Endodermal cell (in vitro differentiated cells): Measurements from ENCODE around the gene TBC1D2B. TPM values are rescaled to one million over a fixed set of nuclear protein-coding genes. Genes with fewer than 3 reads are reported as not detected.

ENCODE experiments used
- DNase-seq: peaks from one replicate; pipeline ENCODE4 v3.0.0-alpha.2; 2017
- H3K27ac ChIP-seq: 2 replicates; pipeline ENCODE4 v1.5.1; 2013; ENCODE audit warnings: mild to moderate bottlenecking, low read depth, low read length, moderate library complexity
- H3K27me3 ChIP-seq: 2 replicates; pipeline ENCODE4 v1.6.1; 2013; ENCODE audit warnings: mild to moderate bottlenecking, low read length, moderate library complexity; ENCODE audit not compliant: insufficient read depth, control insufficient read depth, poor library complexity, severe bottlenecking
- H3K36me3 ChIP-seq: 2 replicates; pipeline ENCODE4 v1.7.0; 2013; ENCODE audit warnings: mild to moderate bottlenecking, low read length, moderate library complexity; ENCODE audit not compliant: control insufficient read depth, insufficient read depth
- H3K4me1 ChIP-seq: one replicate; pipeline ENCODE4 v1.7.0; 2013; ENCODE audit warnings: low read length; ENCODE audit not compliant: control insufficient read depth, insufficient read depth
- H3K4me3 ChIP-seq: 2 replicates; pipeline ENCODE4 v1.5.1; 2013; ENCODE audit warnings: mild to moderate bottlenecking, low read length, moderate library complexity
- H3K9ac ChIP-seq: 2 replicates; pipeline ENCODE4 v1.6.1; 2013; ENCODE audit warnings: mild to moderate bottlenecking, low read length, moderate library complexity; ENCODE audit not compliant: poor library complexity, severe bottlenecking; ENCODE audit errors: extremely low read depth
- H3K9me3 ChIP-seq: 2 replicates; pipeline ENCODE4 v1.6.1; 2013; ENCODE audit warnings: mild to moderate bottlenecking, low read length, moderate library complexity; ENCODE audit not compliant: control insufficient read depth
- H3K27ac Mint-ChIP-seq: 2 replicates; pipeline ENCODE4 v1.8.0; 2020; ENCODE audit warnings: mixed read lengths
- H3K27me3 Mint-ChIP-seq: 2 replicates; pipeline ENCODE4 v1.8.0; 2021; ENCODE audit warnings: mild to moderate bottlenecking, mixed read lengths; ENCODE audit not compliant: insufficient read depth
- H3K36me3 Mint-ChIP-seq: 2 replicates; pipeline ENCODE4 v1.8.0; 2020; ENCODE audit warnings: low read depth, mixed read lengths
- H3K4me1 Mint-ChIP-seq: 2 replicates; pipeline ENCODE4 v1.8.0; 2020; ENCODE audit warnings: mixed read lengths
- H3K4me3 Mint-ChIP-seq: 2 replicates; pipeline ENCODE4 v1.8.0; 2020; ENCODE audit warnings: mild to moderate bottlenecking, moderate library complexity, mixed read lengths
- H3K9me3 Mint-ChIP-seq: 2 replicates; pipeline ENCODE4 v1.8.0; 2020; ENCODE audit warnings: mild to moderate bottlenecking, mixed read lengths
- WGBS, 2 experiments: methylation state at CpG; one replicate each; pipeline versions ENCODE4 v1.1.5 to v1.1.7; 2013; ENCODE audit warnings: missing lambda C conversion rate in 2 of 2, mixed read lengths in 1 of 2; ENCODE audit not compliant: insufficient coverage in 1 of 2, insufficient read length in 1 of 2; 5-methylcytosine and 5-hydroxymethylcytosine counted together
- total RNA-seq, 2 donors: library from RNA; stranded (reverse); fragmentation: NEBNext Ultra II Directional in 1 of 2; extraction: Animal tissue kit (Norgen Biotek cat#: 25700) in 1 of 2; gene quantifications; 2 replicates in 1 of 2; 3 replicates in 1 of 2; pipeline ENCODE4 v1.2.1, GENCODE V29; 2021
- TF ChIP-seq, protein P1 (sequence below): fragments of 200-600 bp; sonication (generic); conservative IDR thresholded peaks from 2 replicates; pipeline ENCODE4 v1.5.0; 2021; ENCODE audit warnings: antibody characterized with exemption, mild to moderate bottlenecking

Gene TBC1D2B
- total RNA-seq, 2 donors from 2014 or later, result 13.8 to 23.8 TPM

DNA sequence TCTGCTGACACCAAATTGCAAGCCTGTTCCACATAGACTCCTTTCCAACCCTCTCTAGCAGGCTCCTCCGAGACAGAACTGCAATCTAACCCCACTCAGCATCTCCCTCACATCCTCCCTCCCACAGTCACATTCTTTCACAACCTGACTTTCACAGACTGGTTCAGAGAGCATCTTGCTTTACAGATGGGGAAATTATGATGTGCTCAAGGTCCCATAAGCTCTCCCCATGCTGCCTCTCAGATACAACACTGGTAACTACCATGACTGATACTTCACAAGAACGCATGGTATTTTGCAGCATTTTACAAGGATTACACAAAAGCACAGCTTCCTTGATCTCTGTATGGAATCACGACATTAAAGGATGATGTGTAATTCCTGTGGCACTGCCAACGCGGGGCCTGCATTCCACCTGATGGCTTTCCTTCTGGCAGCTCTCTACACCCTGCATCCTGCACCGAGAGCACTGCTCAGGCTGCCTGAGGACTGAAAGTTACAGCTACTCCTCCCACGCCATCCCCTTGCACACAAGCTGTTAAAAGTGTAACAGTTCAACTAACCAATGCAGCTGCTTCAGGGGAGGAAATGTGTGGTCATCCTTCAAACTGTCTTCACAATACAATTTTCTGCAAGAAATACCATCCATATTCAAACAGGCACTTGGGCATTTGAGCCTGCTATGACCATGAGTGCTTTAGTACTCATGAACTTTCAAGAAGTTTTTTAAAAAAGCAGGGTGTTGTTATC is 27.6 kb downstream of the TBC1D2B start:
- no peaks in the 10 kb centered on the region for H3K36me3 Mint-ChIP-seq
- TF ChIP-seq, protein P1, sequence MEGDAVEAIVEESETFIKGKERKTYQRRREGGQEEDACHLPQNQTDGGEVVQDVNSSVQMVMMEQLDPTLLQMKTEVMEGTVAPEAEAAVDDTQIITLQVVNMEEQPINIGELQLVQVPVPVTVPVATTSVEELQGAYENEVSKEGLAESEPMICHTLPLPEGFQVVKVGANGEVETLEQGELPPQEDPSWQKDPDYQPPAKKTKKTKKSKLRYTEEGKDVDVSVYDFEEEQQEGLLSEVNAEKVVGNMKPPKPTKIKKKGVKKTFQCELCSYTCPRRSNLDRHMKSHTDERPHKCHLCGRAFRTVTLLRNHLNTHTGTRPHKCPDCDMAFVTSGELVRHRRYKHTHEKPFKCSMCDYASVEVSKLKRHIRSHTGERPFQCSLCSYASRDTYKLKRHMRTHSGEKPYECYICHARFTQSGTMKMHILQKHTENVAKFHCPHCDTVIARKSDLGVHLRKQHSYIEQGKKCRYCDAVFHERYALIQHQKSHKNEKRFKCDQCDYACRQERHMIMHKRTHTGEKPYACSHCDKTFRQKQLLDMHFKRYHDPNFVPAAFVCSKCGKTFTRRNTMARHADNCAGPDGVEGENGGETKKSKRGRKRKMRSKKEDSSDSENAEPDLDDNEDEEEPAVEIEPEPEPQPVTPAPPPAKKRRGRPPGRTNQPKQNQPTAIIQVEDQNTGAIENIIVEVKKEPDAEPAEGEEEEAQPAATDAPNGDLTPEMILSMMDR, result no peak
- no peaks in the 10 kb centered on the region for H3K9me3 Mint-ChIP-seq
- H3K4me1 Mint-ChIP-seq, result peaks cover 32% of the 10 kb centered on the region
- WGBS, 2 experiments, result 86 to 90% methylated on average over 5 to 7 of the region's 7 CpGs
- H3K27ac Mint-ChIP-seq, result no peak overlapping the region
- Histone ChIP-seq H3K9me3 (no peaks in the 10 kb centered on the region), H3K4me3 (peak overlapping the region; percentile 57), H3K4me1 (peaks cover 27% of the 10 kb centered on the region), H3K9ac (no peak overlapping the region), H3K27me3 (peaks cover 9% of the 10 kb centered on the region), H3K27ac (peak overlapping the region; percentile 33), H3K36me3 (no peaks in the 10 kb centered on the region)
- DNase-seq, result no peak
- no peaks in the 10 kb centered on the region for H3K27me3 Mint-ChIP-seq
- H3K4me3 Mint-ChIP-seq, result no peak overlapping the region

DNA sequence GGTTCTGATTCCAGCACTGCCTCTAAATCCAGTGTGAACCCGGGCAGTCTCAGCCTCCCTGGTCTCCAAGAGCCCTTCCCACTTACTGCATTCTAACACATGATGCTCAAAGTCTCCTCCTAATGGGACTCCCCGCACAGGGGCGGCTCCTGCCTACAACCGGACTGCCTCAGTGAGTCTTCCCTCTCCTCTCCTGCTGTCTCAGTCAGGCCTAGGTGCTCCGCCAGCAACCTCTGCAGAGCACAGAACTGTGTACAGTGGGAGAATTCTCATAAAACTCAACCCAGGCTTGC is 28.9 kb downstream of the TBC1D2B start:
- Mint-ChIP-seq H3K9me3 (no peaks in the 10 kb centered on the region), H3K4me3 (no peak overlapping the region), H3K27ac (no peak overlapping the region), H3K36me3 (peaks cover 2% of the 10 kb centered on the region), H3K4me1 (peaks cover 32% of the 10 kb centered on the region), H3K27me3 (no peaks in the 10 kb centered on the region)
- Histone ChIP-seq H3K27me3 (no peaks in the 10 kb centered on the region), H3K36me3 (no peaks in the 10 kb centered on the region), H3K9ac (no peak overlapping the region), H3K4me3 (no peak overlapping the region), H3K27ac (no peak overlapping the region), H3K9me3 (no peaks in the 10 kb centered on the region), H3K4me1 (peaks cover 27% of the 10 kb centered on the region)
- DNase-seq, result no peak
- WGBS, 2 experiments, result 91 to 100% methylated on average over 1 to 5 of the region's 5 CpGs
- TF ChIP-seq, protein P1, result no peak

DNA sequence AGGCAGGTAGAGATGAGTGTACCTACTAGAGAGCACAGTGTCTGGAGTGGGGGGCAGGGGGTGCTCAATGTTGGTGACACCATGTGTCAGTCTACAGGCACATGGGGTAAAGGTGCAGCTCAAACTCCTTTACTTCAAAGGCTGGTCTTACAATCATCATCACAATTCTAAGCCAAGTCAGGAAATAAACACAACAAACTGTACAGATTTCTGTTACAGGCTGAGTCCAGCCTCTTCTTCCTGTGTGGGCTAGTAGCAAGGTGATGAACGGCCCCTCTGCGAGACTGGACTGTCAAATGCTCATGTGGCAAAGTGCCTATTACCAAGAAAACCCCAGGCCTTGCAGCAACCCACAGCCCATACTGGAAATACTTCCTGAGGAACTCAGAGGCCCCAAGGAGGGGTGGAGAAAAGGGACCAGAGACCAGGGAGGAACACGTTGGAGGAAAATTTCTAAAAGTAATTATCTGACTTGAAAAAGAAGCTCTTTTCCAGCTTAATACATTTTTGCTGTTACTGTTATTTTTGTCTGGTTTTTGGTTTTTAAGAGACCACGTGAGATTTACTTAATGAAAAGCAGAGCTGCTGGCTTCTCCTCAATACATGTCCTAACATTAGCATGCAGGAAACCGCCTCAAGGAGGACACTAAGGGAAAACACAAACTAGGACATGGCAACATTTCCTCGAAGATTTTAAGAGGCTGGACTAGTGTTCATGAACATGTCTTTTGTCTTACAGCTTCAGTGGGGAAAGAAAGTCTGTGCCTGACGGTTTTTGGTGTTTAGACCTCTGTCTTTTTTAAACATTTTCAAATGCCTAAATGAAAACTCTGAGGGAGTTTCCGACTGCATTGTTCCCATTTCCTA is 29.5 kb downstream of the TBC1D2B start:
- peaks cover 27% of the 10 kb centered on the region for H3K4me1 ChIP-seq
- WGBS, 2 experiments, result 96% methylated on average over 5 to 8 of the region's 8 CpGs

More for the DNA sequence above, 29.5 kb downstream of the TBC1D2B start:
- no peaks in the 10 kb centered on the region for H3K9me3 Mint-ChIP-seq
- TF ChIP-seq, protein P1, result no peak
- H3K4me1 Mint-ChIP-seq, result peaks cover 32% of the 10 kb centered on the region
- H3K27ac Mint-ChIP-seq, result no peak overlapping the region
- Histone ChIP-seq H3K4me3 (no peak overlapping the region), H3K9ac (no peak overlapping the region), H3K36me3 (no peaks in the 10 kb centered on the region), H3K9me3 (no peaks in the 10 kb centered on the region), H3K27ac (no peak overlapping the region), H3K27me3 (no peaks in the 10 kb centered on the region)
- H3K4me3 Mint-ChIP-seq, result no peak overlapping the region
- peak; percentile 23 for DNase-seq
- peaks cover 2% of the 10 kb centered on the region for H3K36me3 Mint-ChIP-seq
- H3K27me3 Mint-ChIP-seq, result no peaks in the 10 kb centered on the region
